Stimulated activated CD4-positive, alpha-beta T cell treated with anti-CD3 and anti-CD28 coated beads, TNF-alpha, amount 100 ng/mL, for 4 hours (primary cell): ENCODE data around the gene RFFL.
"Not testable (repeated sequence)": the region's sequence is repeated elsewhere in the genome, so short reads cannot be mapped to it uniquely, and the experiment has no call there.

Experiments used
- DNase-seq, 3 experiments: peaks; one replicate each; pipeline ENCODE4 v3.0.0-alpha.2; 2020; ENCODE audit warnings: low read depth in 3 of 3

The RFFL gene

GRCh38 chr17:35063514-35064223, at the start of gene RFFL:
RFFL (minus strand) TSS chr17:35063707; CDS start chr17:35026553, 37,154 bp downstream.
- DNase-seq: peak; percentile 50 to 78 (median 70)

- DNase-seq: not testable (repeated sequence)
Observed at GRCh38 chr17:35110791-35111190, 47.3 kb upstream of the RFFL start.

- no peak for DNase-seq
Observed at GRCh38 chr17:35104844-35105450, 41.4 kb upstream of the RFFL start.

GRCh38 chr17:35103271-35103670, 39.8 kb upstream of the RFFL start:
- DNase-seq: no peak

- no peak for DNase-seq
Observed at GRCh38 chr17:35101725-35102124, 38.2 kb upstream of the RFFL start.

GRCh38 chr17:35101036-35101435, 37.5 kb upstream of the RFFL start:
- no peak for DNase-seq

GRCh38 chr17:35099908-35100307, 36.4 kb upstream of the RFFL start:
- DNase-seq: no peak

- DNase-seq: no peak
Observed at GRCh38 chr17:35097776-35098175, 34.3 kb upstream of the RFFL start.

GRCh38 chr17:35095741-35096140, 32.2 kb upstream of the RFFL start:
- DNase-seq: no peak

- no peak for DNase-seq
Observed at GRCh38 chr17:35094902-35095301, 31.4 kb upstream of the RFFL start.

- not testable (repeated sequence) for DNase-seq
Observed at GRCh38 chr17:35090707-35091106, 27.2 kb upstream of the RFFL start.

GRCh38 chr17:35089586-35090296, 26.2 kb upstream of the RFFL start:
- peak in 1 of 3 experiments; percentile 44 for DNase-seq

GRCh38 chr17:35088881-35089585, 25.5 kb upstream of the RFFL start:
- peak; percentile 81 to 86 (median 86) for DNase-seq

GRCh38 chr17:35088356-35088880, 24.9 kb upstream of the RFFL start:
- no peak for DNase-seq

- DNase-seq: no peak
Observed at GRCh38 chr17:35087731-35088355, 24.3 kb upstream of the RFFL start.

GRCh38 chr17:35086931-35087573, 23.5 kb upstream of the RFFL start:
- no peak for DNase-seq

- no peak for DNase-seq
Observed at GRCh38 chr17:35086164-35086563, 22.7 kb upstream of the RFFL start.

GRCh38 chr17:35084987-35085386, 21.5 kb upstream of the RFFL start:
- no peak for DNase-seq

- DNase-seq: no peak
Observed at GRCh38 chr17:35083071-35083470, 19.6 kb upstream of the RFFL start.

- DNase-seq: no peak
Observed at GRCh38 chr17:35082073-35082657, 18.7 kb upstream of the RFFL start.

GRCh38 chr17:35081638-35082037, 18.1 kb upstream of the RFFL start:
- no peak for DNase-seq
